HK-2 (cell line): ENCODE data around the gene YIF1B.

Experiments
- DNase-seq: peaks from one replicate; pipeline ENCODE4 v3.0.0-alpha.2; 2018; ENCODE audit not compliant: unreplicated experiment

YIF1B gene

DNA sequence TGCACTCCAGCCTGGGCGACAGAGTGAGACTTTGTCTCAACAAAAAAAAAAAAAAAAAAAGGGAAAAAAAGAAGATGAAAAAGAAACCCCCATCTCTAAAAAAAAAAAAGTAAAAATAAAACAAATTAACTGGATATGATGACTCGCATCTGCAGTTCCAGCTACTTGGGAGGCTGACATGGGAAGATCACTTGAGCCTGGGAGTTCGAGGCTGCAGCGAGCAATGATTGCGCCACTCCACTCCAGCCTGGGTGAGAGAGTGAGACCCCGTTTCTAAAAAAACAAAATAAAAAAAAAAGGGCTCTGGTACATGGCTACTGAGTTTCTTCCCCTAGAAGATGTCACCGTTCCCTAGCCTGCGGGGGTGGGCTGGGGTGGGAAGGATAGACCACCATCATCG, 17.5 kb upstream of the YIF1B start:
- DNase-seq: no peak

- no peak for DNase-seq
Observed at GRCh38 chr19:38331728-38332127, 16.0 kb upstream of the YIF1B start.

GRCh38 chr19:38329651-38330050, 13.9 kb upstream of the YIF1B start:
- no peak for DNase-seq

- no peak for DNase-seq
Observed at GRCh38 chr19:38326591-38326990, 10.8 kb upstream of the YIF1B start.

- DNase-seq: no peak
Observed at GRCh38 chr19:38324431-38324830, 8.7 kb upstream of the YIF1B start.

GRCh38 chr19:38323291-38323690, 7.5 kb upstream of the YIF1B start:
- DNase-seq: no peak

DNA sequence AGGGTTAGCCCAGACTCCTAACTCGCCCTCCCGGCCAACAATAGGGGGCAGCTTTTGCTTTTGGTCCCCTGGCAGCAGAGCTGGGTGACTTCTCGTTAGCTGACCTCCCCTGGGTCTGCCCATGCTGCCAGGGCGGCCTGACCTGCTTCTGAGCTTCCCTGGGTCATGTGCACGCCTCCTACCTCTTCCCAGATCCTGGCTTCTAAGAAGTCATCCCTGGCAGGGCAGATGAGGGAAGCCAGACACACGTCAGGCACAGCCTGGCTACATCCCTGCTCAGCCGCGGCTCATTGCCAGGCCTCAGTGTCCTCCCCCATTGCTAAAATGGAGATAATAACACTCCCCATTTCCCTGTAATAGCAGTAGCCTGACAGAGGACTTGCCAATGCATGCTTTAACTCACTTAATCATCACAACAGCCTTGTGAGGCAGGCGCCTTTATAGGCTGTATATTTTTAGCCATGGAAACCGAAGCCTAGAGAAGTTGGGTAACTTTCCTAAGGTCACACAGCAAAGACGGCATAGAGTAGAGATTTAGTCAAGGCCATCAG, 6.0 kb upstream of the YIF1B start:
- DNase-seq: no peak

- DNase-seq: no peak
Observed at GRCh38 chr19:38320969-38321339, 5.2 kb upstream of the YIF1B start.

GRCh38 chr19:38319421-38320258, 3.9 kb upstream of the YIF1B start, which contains the start of gene KCNK6:
Gene KCNK6, plus strand, starts transcription at chr19:38319845. Its CDS starts 106 bp downstream, at chr19:38319951.
- DNase-seq: no peak

GRCh38 chr19:38318660-38319059, 2.9 kb upstream of the YIF1B start:
- DNase-seq: no peak

GRCh38 chr19:38317104-38317612, 1.4 kb upstream of the YIF1B start:
- DNase-seq: no peak

GRCh38 chr19:38316477-38317067, 825 bp upstream of the YIF1B start:
- no peak for DNase-seq

GRCh38 chr19:38310986-38311385, 4.8 kb downstream of the YIF1B start:
- no peak for DNase-seq

DNA sequence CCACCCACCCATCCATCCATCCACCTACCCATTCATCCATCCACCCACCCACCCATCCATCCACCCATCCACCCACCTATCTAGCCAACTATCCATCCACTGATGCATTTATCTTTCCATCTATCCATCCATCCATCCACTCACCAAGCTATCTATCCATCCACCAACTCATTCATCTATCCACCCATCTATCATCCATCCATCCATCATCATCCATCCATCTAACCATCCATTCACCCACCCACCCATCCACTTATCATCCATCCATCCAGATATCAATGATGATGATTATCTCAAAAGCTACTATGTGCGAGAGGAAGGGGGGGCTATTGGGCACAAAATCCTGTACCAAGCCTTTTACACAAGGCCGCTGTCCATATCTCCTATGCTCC, 5.5 kb downstream of the YIF1B start:
- no peak for DNase-seq

- no peak for DNase-seq
Observed at GRCh38 chr19:38309615-38310278, 6.0 kb downstream of the YIF1B start.

GRCh38 chr19:38308926-38309614, 6.7 kb downstream of the YIF1B start:
- DNase-seq: no peak

- no peak for DNase-seq
Observed at GRCh38 chr19:38308006-38308766, 7.6 kb downstream of the YIF1B start.

- no peak for DNase-seq
Observed at GRCh38 chr19:38307597-38307996, 8.2 kb downstream of the YIF1B start.

- no peak for DNase-seq
Observed at GRCh38 chr19:38307076-38307475, 8.7 kb downstream of the YIF1B start.

- DNase-seq: no peak
Observed at GRCh38 chr19:38306236-38306635, 9.5 kb downstream of the YIF1B start.

- DNase-seq: peak; percentile 96
Observed at GRCh38 chr19:38304866-38305429, 10.8 kb downstream of the YIF1B start.
